Measurements from ENCODE around the gene DHX34. TPM values are rescaled to one million over a fixed set of nuclear protein-coding genes. Genes with fewer than 3 reads are reported as not detected.
"Not testable (repeated sequence)": the region's sequence is repeated elsewhere in the genome, so short reads cannot be mapped to it uniquely, and the experiment has no call there.

DHX34 gene
- total RNA-seq, 1 experiment from 2014 or later: 16.2 TPM

DNA sequence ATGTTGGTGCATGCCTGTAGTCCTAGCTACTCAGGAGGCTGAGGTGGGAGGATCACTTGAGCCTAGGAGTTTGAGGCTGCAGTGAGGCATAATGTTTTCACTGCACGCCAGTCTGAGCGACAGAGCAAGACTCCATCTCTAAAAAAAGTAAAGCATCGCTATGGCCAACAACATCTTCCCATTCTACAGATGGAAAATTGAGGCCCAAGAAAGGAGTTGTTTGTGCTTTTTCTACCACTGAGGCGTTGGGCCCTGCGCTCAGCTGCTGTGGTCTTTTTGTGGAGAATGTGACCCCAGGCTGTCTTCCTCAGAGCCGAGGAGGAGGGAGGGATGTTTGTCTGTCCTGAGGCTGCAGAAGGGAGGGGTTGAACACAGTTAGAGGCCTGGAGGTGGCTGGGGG, 17.6 kb upstream of the DHX34 start:
- no peak for DNase-seq (ENCODE audit: low read depth)

DNA sequence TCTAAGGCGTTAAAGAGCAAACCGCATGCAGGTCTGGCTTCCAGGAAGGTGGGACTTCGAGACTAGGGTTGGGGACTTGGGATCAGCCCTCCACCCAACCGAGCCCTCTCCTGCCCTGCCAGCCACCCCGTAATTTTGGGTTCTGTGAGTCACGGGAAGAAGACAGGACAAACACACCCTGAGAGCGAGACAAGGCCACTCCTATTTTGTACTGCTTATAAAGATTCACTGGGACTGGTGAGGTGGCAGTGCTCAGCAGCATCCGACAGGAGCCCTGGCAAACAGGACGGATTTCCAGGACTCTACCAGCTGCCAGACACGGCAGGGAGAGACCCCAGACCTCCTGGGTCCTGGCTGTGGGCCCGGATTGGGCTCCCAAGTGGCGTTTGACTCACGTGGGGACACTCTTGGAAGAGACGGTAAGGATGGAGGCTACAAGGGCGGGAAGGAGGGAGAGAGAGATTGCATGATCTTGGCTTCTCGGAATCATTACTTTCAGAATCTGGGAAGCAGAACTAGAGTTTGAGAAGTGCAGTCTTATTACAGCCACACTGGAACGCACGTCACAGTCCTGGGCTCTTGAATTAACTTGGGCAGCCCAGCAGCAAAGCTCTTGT, 17.1 kb upstream of the DHX34 start, which contains the start of gene C5AR2:
Gene C5AR2 (plus strand): TSS at position 245 of the 617 bp plus-strand sequence. CDS start 8,625 bp downstream, outside the sequence.
- DNase-seq (ENCODE audit: low read depth): peak; percentile 56

DNA sequence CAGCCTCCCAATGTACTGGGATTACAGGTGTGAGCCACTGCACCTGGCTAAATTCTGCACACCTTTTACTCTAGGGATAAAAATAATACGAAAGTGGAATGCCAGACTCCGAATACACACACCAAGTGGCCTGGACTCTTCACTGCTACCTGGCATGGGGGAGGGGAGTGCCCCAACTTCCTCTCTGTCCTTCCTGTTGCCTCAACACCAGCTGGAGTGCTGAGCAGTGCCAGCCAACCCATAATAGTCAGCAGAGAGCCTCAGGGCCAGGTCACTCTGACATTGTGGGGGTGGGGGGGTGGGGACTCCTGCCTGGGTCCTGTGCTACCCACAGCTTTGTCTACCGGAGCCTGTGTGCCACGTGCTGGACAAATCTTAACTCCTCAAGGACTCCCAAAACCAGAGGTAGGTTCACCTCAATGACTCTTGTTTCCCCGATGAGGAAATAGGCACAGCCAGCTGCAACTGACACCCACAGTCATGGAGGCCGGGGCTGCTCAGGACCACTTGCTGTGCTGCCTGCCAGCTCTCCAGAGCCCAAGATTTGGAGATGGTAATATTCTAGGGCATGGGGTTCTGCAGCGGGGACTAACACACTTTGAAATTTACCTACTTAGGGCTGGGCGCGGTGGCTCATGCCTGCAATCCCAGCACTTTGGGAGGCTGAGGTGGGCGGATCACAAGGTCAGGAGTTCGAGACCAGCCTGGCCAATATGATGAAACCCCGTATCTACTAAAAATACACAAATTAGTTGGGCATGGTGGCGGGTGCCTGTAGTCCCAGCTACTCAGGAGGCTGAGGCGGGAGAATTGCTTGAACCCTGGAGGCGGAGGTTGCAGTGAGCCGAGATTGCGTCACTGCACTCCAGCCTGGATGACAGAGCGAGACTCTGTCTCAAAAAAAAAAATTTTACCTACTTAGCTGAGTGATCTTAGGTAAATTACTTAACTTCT, 12.1 kb upstream of the DHX34 start:
- DNase-seq (ENCODE audit: low read depth): peak; percentile 25

DNA sequence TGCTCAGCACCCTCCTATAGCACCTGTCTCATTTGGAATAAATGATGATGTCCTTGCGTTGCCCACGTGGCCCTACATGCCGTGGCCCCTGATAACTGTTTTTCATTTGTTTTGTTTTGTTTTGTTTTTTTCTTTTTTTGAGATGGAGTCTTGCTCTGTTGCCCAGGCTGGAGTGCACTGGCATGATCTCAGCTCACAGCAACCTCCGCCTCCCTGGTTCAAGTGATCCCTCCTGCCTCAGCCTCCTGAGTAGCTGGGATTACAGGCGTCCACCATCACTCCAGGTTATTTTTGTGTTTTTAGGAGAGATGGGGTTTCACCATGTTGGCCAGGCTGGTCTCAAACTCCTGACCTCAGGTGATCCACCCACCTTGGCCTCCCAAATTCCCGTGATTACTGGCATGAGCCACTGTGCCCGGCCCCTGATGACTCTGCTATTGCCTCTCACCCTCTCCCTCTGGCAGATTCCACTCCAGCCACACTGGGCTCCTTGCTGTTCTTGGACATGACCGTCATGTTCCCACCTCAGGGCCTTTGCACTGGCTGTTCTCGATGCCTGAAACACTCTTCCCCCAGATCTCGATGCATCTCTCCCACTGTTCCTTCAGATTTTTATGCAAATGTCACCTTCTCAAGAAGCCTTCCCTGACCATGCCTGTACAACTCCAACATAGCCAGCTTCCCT, 9.8 kb upstream of the DHX34 start:
- no peak for DNase-seq (ENCODE audit: low read depth)

DNA sequence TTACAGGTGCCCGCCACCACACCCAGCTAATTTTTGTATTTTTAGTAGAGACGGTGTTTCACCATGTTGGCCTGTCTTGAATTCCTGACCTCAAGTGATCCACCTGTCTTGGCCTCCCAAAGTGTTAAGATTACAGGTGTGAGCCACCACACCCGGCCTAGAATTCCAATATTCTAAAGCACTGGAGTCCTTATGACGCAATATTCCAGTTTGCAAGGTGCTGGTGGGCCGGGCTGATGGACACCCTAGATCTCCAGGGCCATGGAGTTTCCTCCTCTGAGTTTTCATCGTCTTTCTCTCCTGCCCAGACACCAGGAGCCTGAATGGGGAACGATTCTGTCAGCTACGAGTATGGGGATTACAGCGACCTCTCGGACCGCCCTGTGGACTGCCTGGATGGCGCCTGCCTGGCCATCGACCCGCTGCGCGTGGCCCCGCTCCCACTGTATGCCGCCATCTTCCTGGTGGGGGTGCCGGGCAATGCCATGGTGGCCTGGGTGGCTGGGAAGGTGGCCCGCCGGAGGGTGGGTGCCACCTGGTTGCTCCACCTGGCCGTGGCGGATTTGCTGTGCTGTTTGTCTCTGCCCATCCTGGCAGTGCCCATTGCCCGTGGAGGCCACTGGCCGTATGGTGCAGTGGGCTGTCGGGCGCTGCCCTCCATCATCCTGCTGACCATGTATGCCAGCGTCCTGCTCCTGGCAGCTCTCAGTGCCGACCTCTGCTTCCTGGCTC, 8.5 kb upstream of the DHX34 start:
- no peak for DNase-seq (ENCODE audit: low read depth)

DNA sequence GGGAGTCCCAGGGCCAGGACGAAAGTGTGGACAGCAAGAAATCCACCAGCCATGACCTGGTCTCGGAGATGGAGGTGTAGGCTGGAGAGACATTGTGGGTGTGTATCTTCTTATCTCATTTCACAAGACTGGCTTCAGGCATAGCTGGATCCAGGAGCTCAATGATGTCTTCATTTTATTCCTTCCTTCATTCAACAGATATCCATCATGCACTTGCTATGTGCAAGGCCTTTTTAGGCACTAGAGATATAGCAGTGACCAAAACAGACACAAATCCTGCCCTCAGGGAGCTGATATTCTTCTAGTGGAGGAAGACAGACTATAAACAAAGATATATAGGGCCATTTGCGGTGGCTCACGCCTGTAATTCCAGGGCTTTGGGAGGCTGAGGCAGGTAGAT, 7.4 kb upstream of the DHX34 start:
- DNase-seq (ENCODE audit: low read depth): no peak

DNA sequence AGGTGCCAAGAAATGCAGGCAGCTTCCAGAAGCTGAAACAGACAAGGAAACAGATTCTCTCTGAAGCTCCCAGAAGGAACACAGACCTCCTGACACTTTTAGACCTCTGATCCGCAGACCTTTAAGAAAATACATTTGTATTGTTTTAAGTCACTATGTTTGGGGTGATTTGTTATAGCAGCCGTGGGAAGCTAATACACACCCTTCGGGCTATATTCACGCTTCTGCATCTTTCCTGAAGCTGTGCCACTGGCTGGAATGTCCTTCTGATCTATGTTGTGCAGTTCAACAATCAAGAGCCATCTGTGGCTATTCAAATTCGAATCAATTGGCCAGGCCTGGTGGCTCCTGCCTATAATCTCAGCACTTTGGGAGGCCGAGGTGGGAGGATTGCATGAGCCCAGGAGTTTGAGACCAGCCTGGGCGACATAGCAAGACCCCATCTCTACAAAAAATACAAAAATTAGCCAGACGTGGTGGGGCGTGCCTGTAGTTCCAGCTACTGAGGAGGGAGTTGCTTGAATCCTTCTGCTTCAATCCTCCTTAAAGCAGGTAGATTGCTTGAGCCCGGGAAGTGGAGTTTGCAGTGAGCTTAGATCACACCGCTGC, 5.8 kb upstream of the DHX34 start:
- DNase-seq (ENCODE audit: low read depth): no peak

DNA sequence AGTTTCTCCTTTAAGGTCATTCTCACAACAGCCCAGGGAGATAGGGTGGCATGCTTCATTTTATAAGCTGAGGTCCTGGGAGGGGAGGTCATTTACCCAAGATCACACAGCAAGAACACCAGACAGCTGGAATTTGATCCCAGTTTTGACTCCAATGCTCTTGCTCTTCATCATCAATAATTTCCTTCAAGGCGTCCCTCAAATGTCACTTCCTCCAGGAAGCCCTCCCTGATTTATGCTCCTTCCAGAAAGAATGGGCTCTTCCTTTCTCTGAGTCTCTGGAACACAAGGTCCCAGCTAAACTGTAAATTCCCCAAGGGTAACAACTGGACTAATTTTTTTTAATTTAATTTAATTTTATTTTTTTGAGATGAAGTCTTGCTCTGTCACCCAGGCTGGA, 4.7 kb upstream of the DHX34 start:
- no peak for DNase-seq (ENCODE audit: low read depth)

DNA sequence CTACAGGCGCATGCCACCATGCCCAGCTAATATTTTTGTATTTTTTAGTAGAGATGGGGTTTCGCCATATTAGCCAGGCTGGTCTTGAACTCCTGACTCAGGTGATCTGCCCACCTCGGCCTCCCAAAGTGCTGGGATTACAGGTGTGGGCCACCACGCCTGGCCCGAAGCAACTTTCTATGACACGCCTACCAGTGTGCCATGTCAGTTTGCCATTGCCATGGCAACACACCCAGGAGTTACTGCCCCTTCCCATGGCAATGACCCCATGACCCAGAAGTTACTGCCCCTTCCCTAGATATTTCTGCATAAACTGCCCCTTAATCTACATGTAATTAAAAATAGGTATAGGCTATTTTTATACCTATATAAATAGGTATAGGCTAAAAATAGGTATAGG, 3.1 kb upstream of the DHX34 start:
- DNase-seq (ENCODE audit: low read depth): not testable (repeated sequence)

DNA sequence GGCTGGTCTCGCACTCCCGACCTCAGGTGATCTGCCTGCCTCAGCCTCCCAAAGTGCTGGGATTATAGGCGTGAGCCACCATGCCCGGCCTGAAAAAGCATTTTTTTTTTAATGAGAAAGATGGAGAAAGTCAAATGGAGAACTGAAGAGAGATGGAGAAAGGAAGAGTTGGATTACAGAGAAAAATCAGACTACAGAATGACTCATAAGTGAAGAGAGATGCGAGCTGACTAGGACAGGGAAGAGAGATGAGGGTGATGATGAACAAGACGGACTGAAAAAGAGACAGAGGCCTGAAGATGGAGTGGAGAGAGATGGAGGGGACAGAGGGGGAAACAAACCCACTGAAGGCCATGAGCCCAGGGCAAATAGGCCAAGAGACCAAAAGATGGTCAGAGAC, 1.5 kb downstream of the DHX34 start:
- DNase-seq (ENCODE audit: low read depth): no peak

DNA sequence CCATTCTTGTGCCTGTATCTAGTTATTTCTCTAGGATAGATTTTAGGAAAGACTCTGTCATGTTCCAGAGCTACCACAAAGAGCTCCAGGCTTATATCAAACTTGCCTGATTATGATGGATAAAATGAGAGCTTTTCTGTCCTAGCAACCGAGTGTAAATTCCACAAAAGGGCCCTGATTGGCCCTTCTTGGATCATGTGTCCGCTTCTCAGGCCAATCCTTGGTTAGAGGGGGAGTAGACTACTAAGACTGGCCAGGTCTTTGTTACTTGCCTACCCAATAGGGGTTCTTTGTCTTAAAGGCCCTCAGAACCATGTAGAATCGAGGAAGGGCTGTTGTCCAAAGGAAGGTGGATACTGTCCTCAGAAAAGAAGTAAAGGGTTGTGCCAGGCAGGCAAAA, 2.4 kb downstream of the DHX34 start:
- DNase-seq (ENCODE audit: low read depth): peak; percentile 43

DNA sequence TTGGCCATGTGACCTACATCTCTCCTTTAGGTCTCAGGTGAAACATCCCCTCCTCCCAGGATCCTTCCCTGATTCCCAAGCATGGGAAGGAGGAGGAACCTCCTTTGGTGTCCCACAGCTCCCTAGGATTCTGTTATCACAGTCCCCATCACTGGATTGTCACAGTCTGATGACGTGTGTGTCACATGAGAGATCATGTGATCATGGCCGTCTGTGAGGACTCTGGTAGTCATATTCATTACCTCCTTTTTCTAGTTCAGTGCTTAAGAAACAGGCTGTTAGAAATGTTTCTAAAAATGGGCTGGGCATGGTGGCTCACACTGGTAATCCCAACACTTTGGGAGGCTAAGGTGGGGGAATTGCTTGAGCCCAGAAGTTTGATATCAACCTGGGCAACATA, 3.0 kb downstream of the DHX34 start:
- no peak for DNase-seq (ENCODE audit: low read depth)

DNA sequence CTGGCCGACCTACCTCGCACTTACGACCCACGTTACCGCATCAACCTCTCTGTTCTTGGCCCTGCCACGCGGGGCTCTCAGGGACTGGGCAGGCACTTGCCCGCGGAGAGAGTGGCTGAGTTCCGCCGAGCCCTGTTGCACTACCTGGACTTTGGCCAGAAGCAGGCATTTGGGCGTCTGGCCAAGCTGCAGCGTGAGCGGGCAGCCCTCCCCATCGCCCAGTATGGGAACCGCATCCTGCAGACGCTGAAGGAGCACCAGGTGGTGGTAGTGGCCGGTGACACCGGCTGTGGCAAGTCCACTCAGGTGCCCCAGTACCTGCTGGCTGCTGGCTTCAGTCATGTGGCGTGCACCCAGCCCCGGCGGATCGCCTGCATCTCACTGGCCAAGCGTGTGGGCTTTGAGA, 4.2 kb downstream of the DHX34 start:
- no peak for DNase-seq (ENCODE audit: low read depth)

DNA sequence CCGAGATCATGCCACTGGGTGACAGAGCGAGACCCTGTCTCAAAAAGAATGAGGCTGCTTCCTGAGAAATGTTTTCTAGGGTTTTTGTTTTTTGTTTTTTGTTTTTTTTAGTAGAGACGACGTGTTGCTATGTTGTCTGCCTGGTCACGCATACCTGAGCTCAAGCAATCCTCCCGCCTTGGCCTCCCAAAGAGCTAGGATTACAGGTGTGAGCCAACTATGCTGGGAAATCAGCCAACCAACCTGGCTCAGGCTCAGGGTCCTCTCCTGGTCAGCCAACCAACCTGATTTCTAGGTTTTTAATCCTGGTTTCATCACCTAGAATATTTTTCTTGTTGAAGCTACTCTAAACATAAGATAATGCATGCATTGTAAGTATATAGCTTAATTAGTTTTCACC, 7.8 kb downstream of the DHX34 start:
- DNase-seq (ENCODE audit: low read depth): no peak

DNA sequence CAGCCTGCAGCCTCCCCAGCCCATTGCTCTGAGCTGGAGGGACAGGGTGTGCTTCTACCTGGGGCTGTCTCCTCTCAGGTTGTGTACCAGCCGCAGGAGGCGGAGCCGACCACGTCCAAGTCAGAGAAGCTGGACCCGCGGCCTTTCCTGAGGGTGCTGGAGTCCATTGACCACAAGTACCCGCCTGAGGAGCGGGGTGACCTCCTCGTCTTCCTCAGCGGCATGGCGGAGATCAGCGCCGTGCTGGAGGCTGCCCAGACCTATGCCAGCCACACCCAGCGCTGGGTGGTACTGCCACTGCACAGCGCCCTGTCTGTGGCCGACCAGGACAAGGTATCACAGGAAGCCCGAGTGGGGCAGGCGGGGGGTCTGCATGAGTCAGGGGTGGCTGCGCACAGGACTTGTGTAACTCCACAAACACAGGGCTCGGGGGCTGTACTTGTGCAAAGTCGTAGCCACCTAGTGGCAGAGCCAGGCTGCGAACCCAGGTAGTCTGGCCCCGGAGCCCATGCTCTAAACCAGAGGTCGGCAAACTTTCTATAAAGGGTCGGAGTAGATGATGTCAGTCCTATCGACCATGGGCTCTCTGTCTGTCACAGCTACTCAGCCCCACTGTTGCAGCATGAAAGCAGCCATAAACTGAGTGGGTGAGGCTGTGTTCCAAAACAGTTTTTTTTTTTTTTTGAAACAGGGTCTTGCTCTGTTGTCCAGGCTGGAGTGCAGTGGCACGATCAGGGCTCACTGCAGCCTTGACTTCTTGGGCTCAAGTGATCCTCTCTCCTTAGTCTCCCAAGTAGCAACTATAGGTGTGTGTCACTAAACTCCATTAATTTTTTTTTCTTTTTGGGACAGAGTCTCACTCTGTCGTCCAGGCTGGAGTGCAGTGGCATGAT, 8.9 kb downstream of the DHX34 start:
- no peak for DNase-seq (ENCODE audit: low read depth)

DNA sequence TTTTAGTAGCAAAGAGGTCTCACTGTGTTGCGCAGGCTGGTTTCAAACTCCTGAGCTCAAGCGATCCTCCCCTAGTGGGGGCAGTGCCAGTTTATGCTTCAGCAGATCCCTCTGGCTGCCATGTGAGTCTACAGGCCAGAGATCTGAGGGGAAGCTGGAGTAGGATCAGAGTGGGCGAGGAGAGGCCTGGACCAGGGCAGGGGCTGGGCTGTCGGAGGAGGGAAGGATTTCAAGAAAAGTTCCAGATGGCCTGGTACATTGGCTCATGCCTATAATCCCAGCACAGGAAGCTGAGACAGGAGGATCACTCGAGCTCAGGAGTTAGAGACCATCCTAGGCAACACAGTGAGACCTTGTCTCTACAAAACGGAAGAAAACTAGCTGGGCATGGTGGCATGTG, 9.8 kb downstream of the DHX34 start:
- DNase-seq (ENCODE audit: low read depth): no peak

DNA sequence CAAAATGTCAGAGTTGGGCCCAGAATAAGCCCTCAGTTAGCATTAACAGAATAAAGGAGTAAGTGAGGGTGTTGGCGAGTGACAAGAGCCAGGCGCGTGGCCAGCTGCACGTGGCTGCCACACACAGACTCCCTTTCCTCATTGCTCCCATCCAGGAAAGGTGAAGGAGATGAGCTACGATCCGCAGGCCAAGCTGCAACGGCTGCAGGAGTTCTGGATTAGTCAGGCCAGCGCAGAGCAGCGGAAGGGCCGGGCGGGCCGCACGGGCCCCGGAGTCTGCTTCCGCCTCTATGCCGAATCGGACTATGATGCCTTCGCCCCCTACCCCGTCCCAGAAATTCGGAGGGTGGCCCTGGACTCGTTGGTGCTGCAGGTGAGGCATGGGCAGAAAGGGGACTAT, 13.2 kb downstream of the DHX34 start:
- no peak for DNase-seq (ENCODE audit: low read depth)

DNA sequence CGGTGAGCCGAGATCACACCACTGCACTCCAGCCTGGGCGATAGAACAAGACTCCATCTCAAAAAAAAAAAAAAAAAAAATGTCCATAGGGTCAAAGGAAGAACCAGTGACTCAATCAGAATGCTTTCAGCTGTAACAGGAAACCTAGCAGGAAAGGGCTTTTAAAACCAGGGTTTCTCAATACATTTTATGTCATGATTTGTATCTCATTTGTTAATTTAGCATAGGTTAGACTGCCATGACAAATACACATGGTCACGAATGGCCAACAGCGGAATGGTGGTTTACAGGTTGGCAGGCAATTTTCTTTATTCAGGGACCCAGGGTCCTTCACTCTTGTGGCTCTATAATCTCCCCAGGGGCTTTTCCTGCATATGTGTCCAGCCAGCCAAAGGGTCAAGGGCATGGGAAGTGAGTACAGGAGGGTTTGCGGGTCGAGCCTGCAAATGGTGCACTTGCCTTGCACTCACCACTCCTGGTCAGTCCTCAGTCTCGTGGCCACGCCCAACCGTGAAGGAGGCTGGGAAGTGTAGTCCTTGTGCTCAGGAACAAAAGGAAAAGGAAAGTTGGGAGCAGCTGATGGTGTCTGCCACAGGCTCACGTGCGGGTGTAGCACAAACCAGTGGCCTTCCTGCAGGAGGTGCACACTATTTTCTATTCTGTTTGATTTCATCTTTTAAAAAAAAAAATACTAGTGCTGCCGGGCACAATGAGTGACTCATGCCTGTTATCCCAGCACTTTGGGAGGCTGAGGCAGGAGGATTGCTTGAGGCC, 14.8 kb downstream of the DHX34 start:
- DNase-seq (ENCODE audit: low read depth): peak; percentile 84

DNA sequence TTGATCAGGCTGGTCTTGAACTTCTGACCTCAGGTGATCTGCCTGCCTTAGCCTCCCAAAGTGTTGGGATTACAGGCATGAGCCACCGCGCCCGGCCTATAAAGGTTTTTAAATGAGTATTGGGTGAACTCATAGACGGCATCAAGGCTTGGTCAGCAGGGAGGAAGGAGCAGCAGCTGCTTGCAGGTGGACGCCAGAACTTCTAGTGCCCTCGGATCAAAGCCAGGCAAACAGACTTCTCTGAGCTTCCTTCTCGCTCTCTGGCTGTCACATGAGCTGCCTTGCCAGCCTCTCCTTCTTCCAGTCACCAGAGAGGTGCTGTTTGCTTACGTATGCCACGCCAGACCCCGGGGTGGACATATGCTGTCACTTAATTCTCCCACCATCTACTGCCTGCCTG, 16.3 kb downstream of the DHX34 start:
- DNase-seq (ENCODE audit: low read depth): not testable (repeated sequence)
